Measurements from ENCODE around the gene FAM171A2. TPM values are rescaled to one million over a fixed set of nuclear protein-coding genes. Genes with fewer than 3 reads are reported as not detected.

The FAM171A2 gene
- total and polyA plus RNA-seq, 2 of the 4 experiments (the other 2 are of a cell fraction) = 3.2 to 5.9 TPM

- no peak overlapping the region for H3K27ac ChIP-seq (ENCODE audit: insufficient read depth, low read length)
- no peak overlapping the region for H4K8ac ChIP-seq (ENCODE audit: low read depth in 2 of 2, low read length in 2 of 2)
- ATAC-seq (ENCODE audit: low read depth) (no peak), DNase-seq (no peak)
- no peak overlapping the region for H2AK5ac ChIP-seq (ENCODE audit: low read depth, low read length)
- H2BK15ac ChIP-seq (ENCODE audit: low read depth, low read length) = no peak overlapping the region
- H2AFZ ChIP-seq (replicated peaks; ENCODE audit: low read length, poor library complexity) = no peak overlapping the region
- no peak overlapping the region for H3K4me3 ChIP-seq (ENCODE audit: insufficient read depth, low read depth, low read length)
- H4K91ac ChIP-seq (ENCODE audit: insufficient read depth, low read depth, low read length) = no peak overlapping the region
- peaks cover 5% of the 10 kb centered on the region for H3K9me3 ChIP-seq (ENCODE audit: control insufficient read depth, insufficient read depth, low read length)
- H3K4ac ChIP-seq (ENCODE audit: low read depth, low read length) = no peak overlapping the region
- H3K79me1 ChIP-seq (ENCODE audit: low read depth in 1 of 2, low read length in 2 of 2) = peaks cover 5 to 19% of the 10 kb centered on the region in 2 experiments; a peak in 3 of 4 replicates
- peaks cover 24% of the 10 kb centered on the region for H3K36me3 ChIP-seq (ENCODE audit: control insufficient read depth, insufficient read depth, low read length)
- peaks cover 11% of the 10 kb centered on the region for H4K20me1 ChIP-seq (ENCODE audit: insufficient read depth, low read length)
- H4K5ac ChIP-seq (ENCODE audit: low read depth, low read length) = no peak overlapping the region
- dilution Hi-C loops (cut with HindIII; ENCODE audit: low sequenced_read_pairs, unreplicated experiment) (no loop called here), in situ Hi-C loops (cut with MboI; ENCODE audit: low sequenced_read_pairs) (no loop called here), intact Hi-C loops (cut with micrococcal nuclease) (no loop called here)
- no peak overlapping the region for H3K56ac ChIP-seq (ENCODE audit: extremely low read depth, insufficient read depth, low read length)
- peaks cover 6% of the 10 kb centered on the region for H3K9me1 ChIP-seq (ENCODE audit: insufficient read depth, low read length)
- ChIA-PET CTCF (no interaction called here), POLR2A (ENCODE audit: unreplicated experiment) (interaction anchor here (0.6 kb wide), 1 partner anchor 102 kb away, joined by 14 read pairs; no protein-coding TSS in a partner anchor)
- no peak overlapping the region for H3K14ac ChIP-seq (replicated peaks; ENCODE audit: low read depth, low read length)
- WGBS, 2 experiments (ENCODE audit: extremely low coverage in 2 of 2, insufficient read length in 1 of 2) = 94% methylated on average over 10 of the region's 18 CpGs; no CpG with 5 or more reads in 1 of the 2 experiments
- H2AK9ac ChIP-seq (replicated peaks; ENCODE audit: low read depth, low read length, poor library complexity) = no peak overlapping the region
- peaks cover 26% of the 10 kb centered on the region for H3K27me3 ChIP-seq (ENCODE audit: control insufficient read depth, insufficient read depth, low read length)
- H3K4me1 ChIP-seq (ENCODE audit: control insufficient read depth, insufficient read depth, low read length) = peaks cover 7% of the 10 kb centered on the region
- BruUV-seq (replicated peaks) = no TSS peak
- no peak overlapping the region for H3K23ac ChIP-seq (ENCODE audit: low read depth, low read length)
- H2BK120ac ChIP-seq (ENCODE audit: low read depth, low read length) = no peak overlapping the region
- TF ChIP-seq RFX5 (IDR thresholded peaks at IDR 0.05; ENCODE audit: low read depth, low read length) (no peak), MAZ (IDR thresholded peaks at IDR 0.05; ENCODE audit: borderline replicate concordance, low read depth, low read length) (no peak), RAD21 (IDR thresholded peaks at IDR 0.05; ENCODE audit: low read length) (no peak), MAFK (IDR thresholded peaks at IDR 0.05; ENCODE audit: low read depth, low read length) (no peak), ELK1 (IDR thresholded peaks at IDR 0.05; ENCODE audit: borderline replicate concordance, low read depth, low read length) (no peak), FOS (IDR thresholded peaks at IDR 0.05; ENCODE audit: low read depth, low read length) (no peak), USF2 (IDR thresholded peaks at IDR 0.05; ENCODE audit: low read depth, low read length) (no peak), POLR2A (IDR thresholded peaks at IDR 0.05; ENCODE audit: low read depth, low read length) (no peak), SMC3 (IDR thresholded peaks at IDR 0.05; ENCODE audit: low read depth, low read length) (no peak), NFE2L2 (IDR thresholded peaks at IDR 0.05; ENCODE audit: low read depth, low read length) (no peak), RCOR1 (IDR thresholded peaks at IDR 0.05; ENCODE audit: insufficient replicate concordance, low read length) (no peak), CEBPB (IDR thresholded peaks at IDR 0.05; ENCODE audit: low read depth, low read length) (no peak), CTCF (conservative IDR thresholded peaks at IDR 0.05; ENCODE audit: low read depth, low read length) (no peak), CHD1 (IDR thresholded peaks at IDR 0.05; ENCODE audit: low read depth, low read length) (no peak), MXI1 (IDR thresholded peaks at IDR 0.05; ENCODE audit: borderline replicate concordance, low read depth, low read length) (no peak), BHLHE40 (IDR thresholded peaks at IDR 0.05; ENCODE audit: low read depth, low read length) (no peak)
- H3K18ac ChIP-seq (ENCODE audit: low read depth, low read length) = no peak overlapping the region
- H3K9ac ChIP-seq (ENCODE audit: low read depth, low read length) = no peak overlapping the region
- H2BK5ac ChIP-seq (ENCODE audit: low read depth, low read length, poor library complexity, severe bottlenecking) = no peak overlapping the region
- no peak overlapping the region for H2BK20ac ChIP-seq (ENCODE audit: low read depth, low read length)
- no peak overlapping the region for H3K4me2 ChIP-seq (ENCODE audit: low read depth, low read length)
Observed at GRCh38 chr17:44320066-44320465, 43.6 kb downstream of the FAM171A2 start.

Data from IMR-90 (cell line).